GM18861 (cell line): Measurements from ENCODE around the gene ADRM1.

Experiments used
- ATAC-seq: cut with Tn5 transposase; IDR thresholded peaks from one replicate; pipeline ENCODE4 v1.9.1; 2021; ENCODE audit not compliant: unreplicated experiment

ADRM1 gene

GRCh38 chr20:62352402-62353288 is 49.8 kb downstream of the ADRM1 start:
- ATAC-seq = no peak

GRCh38 chr20:62353289-62354030 is 50.7 kb downstream of the ADRM1 start:
- no peak for ATAC-seq

DNA sequence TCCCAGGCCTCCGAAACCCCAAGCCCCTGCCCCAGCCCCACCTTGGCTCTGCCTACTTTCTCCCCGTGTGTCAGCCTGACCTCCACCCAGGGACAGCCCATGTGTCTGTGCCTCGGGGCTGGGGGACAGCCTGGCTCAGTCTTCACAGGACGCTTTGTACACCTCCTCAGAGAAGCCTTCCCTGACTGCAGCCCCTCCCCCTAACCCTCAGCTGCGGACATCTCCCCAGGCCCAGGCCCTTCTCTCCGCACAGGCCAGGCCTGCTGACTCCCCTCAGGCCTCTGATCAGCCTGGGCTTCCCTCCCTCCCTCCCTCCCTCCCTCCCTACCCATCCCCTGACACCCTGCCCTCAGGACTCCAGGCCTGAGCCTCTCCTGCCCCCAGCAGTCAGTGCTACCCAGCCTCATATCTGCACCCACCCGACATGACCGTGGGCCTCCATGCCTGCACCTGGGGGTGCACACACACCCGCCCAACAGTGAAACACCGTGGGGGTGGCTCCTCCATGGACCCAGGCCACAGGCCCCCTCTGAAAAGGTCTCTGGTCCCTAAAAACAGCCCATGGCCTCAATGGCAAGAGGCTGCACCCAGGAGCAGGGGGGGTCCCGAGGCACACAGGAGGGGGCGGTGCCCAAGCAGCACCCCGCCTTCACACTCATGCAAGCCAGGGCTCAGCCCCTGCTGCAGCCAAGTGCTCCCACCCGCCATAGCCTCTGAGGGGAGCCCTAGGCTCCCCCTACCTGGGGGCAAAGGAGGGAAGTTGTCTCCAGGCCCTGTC is 51.4 kb downstream of the ADRM1 start:
- ATAC-seq = no peak

- no peak for ATAC-seq
These were observed 52.1 kb downstream of the ADRM1 start for GRCh38 chr20:62354811-62355341.

- ATAC-seq = no peak
These were observed 52.7 kb downstream of the ADRM1 start for GRCh38 chr20:62355516-62355877.

DNA sequence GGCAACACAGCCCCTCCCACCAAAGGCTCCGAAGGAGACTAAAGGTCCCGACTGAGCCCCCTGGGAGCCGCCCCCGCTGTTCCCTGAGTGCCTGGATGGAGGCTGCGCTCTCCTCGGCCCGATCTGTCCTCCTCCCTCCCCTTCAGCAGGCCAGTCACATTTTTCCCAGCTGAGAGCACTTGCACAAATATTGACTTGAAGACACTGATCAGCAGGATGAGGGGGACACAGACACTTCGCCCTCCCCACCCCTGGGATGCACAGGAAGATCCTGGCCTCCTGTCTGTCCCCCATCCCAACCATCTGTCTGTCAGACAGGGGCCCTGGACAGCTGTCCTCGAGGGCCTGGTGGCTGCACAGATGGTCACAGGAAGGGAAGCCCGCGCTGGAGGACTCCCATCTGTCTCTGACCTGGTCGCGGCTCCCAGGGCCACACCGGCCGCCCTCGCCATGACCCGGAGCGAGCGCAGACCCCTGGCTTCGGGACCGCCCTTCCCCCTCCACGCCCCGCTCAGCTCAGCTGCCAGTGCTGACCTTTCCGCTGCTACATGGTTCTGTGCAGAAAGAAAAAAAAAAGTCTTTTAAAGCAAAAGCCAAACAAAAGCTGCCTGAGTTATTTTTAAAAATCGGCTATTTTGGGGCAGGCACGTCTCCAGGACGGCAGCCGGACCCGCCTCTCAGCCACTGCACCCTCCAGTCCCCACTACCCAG is 53.2 kb downstream of the ADRM1 start:
- ATAC-seq = no peak

DNA sequence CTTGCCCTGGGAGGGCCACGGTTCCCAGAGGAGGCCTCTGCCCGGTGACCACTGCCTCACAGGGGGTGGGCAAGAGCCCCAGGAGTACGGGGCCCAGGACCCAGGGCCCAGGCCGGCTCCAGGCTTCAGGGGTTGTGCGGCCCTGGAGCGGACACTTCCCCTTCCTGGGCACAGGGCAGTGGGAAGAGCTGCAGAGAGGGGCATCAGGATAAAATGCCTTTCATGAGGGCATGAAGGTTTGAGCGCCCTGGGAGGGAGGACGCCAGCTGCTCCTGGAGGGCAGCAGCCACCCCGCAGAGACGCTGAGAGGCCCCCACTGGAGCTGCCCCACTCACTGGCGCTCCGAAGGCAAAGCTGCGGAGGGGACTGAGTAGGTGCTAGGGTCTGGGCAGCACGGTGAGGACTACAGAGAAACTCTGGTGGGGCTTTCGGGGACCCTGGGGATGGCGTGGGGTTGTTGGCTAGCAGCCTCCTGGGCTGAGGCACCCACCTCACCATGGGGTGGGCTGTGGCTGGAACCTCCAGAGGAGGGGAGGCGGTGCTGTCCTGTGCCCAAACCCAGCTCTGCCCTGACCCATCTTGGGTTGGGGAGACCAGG is 53.9 kb downstream of the ADRM1 start:
- no peak for ATAC-seq

GRCh38 chr20:62357187-62357667 is 54.4 kb downstream of the ADRM1 start:
- ATAC-seq = no peak

DNA sequence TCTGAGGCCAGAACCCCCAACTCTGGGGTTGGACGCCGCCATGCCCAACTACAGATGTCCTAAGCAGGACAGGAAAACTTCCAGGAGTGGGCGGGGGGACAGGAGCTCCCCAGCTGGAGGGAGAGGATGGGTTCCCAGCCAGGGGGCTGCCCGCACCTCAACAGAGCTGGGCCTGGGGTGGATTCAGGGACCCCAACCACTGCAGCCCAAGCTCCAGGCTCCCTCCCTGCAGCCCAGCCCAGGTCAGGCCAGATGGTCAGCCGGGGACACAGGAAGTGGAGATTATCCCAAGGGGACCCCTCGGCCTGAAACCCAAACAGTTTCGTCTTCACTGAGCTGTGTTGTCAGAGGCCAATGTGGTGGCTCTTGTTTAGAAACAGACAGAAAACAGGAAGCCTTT is 54.9 kb downstream of the ADRM1 start:
- no peak for ATAC-seq
